Measurements from ENCODE around the gene MRPL38. TPM values are rescaled to one million over a fixed set of nuclear protein-coding genes. Genes with fewer than 3 reads are reported as not detected.
A peak's percentile ranks its signal among the peaks of the same experiment; 100 is the strongest.

The MRPL38 gene
- total RNA-seq, 1 donor from 2014 or later: 115 TPM

DNA sequence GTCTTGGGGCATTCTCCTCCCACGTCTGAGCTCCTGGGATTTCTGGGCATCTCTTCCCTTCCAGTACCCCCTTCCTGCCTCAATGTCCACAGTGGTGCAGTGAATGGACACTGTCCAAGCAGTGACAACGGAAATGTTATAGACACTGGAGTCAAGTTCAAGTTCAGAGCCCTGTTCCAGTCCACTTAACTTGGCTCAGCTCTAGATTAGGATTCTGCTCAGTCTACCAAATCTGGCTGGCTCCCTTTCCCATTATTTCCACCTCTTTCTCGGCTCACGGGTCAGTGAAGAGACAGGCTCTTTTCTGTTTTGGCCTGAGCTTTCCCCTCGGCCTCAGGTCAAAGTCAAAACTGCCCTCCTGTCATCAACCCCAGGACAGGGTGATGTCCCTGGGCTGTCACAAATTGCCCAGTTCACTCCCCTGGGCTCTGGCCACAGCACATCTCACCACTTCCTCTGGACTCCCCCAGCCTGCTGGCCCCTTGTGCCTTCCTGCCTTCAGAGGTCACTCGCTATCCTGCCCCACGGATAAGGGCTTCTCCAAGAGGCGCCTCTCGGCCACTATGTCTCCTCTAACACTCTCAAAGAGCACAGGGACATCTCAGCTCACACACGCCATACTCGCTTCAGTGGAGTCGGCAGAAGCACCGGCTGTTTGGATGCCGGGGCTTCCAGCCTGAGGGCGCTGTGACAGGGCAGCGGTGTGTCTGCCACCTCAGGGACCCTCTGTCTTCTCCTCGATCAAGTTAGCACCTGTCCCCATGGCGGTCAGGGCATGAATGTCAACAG, 17.7 kb upstream of the MRPL38 start:
- intact Hi-C loops (cut with DNase I): no loop called here
- no peak for DNase-seq (ENCODE audit: missing footprints)
- ATAC-seq: no peak

DNA sequence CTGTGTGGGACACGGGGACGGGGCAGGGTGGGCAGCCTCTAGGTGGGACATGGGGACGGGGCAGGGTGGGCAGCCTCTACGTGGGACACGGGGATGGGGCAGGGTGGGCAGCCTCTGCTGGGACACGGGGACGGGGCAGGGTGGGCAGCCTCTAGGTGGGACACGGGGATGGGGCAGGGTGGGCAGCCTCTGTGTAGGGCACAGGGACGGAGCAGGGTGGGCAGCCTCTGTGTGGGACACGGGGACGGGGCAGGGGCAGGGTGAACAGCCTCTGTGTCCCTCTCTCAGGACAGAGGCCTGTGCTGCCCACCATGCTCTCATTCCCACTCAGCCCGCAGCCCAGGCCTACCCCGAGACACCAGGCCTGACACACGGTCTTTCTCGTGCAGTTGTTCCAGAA, 16.9 kb upstream of the MRPL38 start:
- DNase-seq (ENCODE audit: missing footprints) (no peak), ATAC-seq (no peak)
- intact Hi-C loops (cut with DNase I): no loop called here

DNA sequence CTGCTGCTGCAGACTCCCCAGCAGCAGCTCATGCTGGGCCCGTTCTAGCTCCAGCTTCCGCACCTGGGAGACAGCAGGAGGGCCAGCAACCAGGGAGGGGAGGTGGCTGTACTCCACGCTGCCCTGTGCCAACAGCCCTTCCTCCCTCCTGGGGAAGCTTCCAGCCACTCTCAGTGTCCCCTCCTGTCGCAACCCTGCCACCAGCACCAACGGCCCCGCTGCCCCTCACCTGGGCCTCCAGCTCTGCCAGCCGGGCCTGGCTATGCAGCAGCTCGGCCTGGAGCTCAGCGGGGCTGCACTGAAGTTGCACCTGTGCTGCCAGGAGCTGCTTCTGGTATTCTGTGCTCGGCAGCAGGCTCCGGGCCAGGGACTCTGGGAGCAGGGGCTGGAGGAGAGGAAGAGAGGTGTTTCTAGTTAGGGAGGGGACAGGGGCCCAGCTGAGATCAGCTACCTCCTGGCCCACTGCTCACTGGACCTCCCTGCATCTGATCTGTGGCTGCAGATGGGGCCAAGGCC, 15.4 kb upstream of the MRPL38 start:
- intact Hi-C loops (cut with DNase I): no loop called here
- ATAC-seq (no peak), DNase-seq (ENCODE audit: missing footprints) (no peak)

DNA sequence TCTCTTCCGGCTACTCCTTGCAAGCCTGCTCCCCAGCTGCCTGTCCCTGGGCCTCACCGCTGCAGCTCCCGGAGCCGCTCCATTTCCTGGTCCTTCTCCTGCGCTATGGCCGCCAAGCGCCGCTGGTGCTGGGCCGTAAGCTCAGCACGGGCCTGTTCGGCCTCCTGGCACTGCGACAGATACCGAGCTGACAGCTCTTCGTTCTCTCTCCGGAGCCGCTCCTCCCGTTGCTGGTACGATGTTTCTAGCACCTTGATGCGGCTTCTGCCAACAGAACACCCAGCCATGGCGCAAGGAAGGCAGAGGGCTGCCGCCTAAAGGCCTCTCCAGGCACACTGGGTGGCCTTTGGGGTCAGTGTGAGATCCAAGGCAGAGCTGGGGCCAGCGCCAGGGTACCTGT, 14.9 kb upstream of the MRPL38 start:
- DNase-seq (ENCODE audit: missing footprints): peak; percentile 72
- no peak for ATAC-seq
- intact Hi-C loops (cut with DNase I): no loop called here

DNA sequence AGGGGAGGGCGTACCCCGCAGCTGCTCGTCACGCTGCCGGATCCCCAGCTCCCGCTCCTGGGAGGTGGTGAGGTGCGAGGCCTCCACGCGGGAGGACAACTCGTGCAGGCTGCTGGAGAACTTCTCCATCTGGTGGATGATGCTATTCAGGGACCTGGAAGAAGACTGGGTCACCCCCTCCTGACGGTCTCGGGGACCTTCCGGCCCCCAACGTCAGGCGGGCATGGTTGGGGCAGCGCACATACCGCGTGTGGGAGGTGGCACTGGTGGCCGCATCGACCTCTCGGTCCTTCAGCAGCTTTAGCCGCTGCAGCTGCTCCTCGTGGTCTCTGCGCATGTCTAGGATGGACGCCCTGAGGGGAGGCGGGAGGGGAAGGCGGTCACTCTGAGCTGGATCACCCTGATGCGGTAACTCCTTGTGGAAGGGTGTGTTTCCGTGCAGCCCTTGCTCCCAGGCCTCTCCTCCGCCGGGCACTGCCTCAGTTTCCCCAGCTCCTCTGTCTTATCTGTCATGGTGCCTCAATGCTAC, 13.3 kb upstream of the MRPL38 start:
- intact Hi-C loops (cut with DNase I): no loop called here
- ATAC-seq: no peak
- no peak for DNase-seq (ENCODE audit: missing footprints)

DNA sequence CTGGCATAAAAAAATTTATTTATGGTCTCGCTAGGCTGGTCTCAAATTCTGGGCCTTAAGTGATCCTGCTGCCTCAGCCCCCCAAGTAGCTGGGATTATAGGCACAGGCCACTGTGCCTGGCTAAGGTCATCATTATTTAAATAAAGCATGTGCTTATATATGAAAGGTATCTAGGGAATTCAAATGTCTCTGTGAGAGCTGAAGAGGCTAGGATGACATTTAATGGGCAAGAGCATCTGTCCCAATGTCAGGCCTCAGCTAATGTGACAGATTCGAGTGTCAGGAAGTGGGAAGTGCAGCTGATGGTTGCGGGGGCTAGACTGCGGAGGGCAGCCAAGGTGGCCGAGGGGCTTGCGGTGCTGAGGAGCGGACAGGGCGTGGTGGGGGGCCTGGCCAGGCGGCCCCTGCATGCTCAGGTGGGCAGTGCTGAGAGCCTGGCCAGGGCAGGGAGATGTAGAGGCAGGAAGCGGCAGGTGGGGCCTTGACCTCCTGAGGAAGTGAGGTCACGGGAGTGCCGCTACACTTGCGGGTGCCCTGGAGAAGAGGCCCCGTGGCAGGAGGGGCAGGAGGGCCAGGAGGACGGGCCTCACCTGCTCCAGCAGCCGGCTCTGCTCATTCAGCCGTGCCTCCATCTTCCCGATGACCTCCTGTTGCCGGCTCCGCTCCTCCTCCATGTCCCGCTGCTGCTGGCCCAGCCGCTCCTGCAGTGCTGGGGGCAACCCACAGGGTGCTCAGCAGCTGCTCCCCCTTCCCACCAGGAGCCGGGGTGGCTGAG, 12.6 kb upstream of the MRPL38 start:
- intact Hi-C loops (cut with DNase I): no loop called here
- no peak for ATAC-seq
- no peak for DNase-seq (ENCODE audit: missing footprints)

DNA sequence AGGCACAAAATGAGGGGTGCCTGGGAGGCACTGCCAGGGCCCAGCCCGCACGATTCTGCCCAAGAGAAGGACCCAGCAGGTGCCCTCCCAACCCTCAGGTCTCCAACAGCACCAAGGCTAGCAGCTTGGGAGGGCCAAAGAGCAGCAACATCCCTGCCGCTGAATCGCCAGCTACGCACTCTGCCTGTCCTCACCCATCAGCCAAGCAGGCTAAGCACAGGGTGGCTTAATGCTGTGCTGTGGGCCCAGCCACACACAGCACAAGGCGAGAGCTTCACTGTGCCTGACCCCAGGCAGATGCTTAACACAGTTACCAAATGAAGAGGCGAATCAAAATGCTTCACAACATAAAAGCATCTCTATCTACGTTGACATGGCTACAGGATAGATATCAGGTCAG, 10.6 kb upstream of the MRPL38 start:
- ATAC-seq (no peak), DNase-seq (ENCODE audit: missing footprints) (no peak)
- intact Hi-C loops (cut with DNase I): no loop called here

DNA sequence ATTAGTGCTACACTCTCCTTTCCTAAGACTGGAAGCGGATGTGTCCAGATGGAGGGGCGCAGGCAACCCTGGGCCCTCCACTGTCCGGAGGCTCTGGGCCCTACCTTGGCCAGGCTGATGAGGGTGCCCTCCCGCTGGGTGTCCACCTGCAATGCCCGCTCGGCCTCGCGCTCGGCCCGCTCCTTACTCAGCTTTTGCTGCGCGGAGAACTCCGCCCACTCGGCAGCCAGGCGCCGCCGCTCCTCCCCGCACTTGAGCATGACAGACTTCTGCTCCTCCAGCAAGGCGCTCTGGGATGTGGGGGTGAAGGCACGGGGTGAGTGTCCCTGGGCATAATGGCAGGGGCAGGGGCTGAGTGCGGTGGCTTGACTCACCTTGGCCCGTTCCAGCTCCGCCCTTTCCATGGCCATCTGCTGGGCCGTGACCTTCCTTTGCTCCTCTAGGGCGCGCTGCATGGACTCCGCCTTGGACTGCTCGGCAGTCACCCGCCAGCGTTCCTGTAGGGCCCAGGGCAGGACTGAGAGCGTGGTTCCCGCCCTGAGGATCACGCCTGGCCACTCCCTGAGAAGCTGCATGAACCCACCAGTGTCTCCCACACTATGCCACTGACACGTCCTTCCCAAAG, 10.1 kb upstream of the MRPL38 start:
- intact Hi-C loops (cut with DNase I): no loop called here
- DNase-seq (ENCODE audit: missing footprints): no peak
- ATAC-seq: no peak

DNA sequence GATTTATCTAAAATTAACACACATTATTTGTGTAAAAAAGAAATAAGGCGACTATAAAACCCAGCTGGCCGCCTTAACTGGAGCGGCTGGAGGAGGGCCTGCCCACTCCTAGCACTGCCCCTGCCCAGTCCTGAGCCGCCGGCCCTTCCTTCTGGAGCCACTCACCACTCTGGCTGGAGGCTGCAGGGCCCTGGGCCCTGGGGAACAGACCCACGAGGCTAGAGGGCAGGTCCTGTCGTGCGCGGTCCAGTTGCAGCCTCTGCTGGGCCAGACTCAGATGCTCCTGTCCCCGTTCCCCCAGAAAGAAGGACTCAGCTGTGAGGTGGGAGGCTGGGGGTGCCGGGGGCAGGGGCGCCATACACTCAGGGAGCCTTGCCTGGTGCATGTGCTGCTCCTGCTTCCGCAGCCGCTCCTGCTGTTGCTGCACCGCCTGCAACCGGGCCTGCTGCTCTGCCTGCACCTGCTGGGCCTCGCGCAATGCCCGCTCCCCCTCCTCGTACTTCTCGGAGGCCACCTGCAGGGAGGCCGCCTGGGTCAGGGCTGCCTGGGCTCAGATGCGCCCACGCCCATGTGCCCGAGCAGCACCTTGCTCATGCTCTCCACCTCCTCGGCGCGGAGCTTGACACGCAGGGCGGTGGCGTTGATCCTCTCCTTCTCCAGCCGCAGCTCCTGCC, 9.0 kb upstream of the MRPL38 start:
- no peak for DNase-seq (ENCODE audit: missing footprints)
- intact Hi-C loops (cut with DNase I): no loop called here
- ATAC-seq: no peak

DNA sequence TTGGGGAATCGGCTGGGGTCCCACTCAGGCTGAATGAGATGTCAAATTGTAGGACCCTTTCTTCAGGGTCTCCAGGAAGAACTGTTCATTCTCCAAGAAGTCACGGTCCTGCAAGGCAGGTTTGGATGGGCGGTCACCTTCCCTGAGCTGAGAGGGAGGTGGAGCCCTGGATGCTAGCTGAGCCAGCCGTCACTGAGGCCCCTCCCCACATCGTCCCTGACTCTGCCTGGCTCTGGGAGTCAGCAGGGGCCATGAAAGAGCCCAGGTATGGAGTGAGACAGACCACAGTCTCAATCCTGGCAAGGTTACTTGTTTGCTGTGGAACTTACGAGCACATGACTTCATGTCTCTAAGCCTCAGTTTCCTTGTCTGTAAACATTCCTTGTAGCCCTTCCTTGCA, 6.0 kb upstream of the MRPL38 start:
- ATAC-seq: no peak
- DNase-seq (ENCODE audit: missing footprints): no peak
- intact Hi-C loops (cut with DNase I): no loop called here

DNA sequence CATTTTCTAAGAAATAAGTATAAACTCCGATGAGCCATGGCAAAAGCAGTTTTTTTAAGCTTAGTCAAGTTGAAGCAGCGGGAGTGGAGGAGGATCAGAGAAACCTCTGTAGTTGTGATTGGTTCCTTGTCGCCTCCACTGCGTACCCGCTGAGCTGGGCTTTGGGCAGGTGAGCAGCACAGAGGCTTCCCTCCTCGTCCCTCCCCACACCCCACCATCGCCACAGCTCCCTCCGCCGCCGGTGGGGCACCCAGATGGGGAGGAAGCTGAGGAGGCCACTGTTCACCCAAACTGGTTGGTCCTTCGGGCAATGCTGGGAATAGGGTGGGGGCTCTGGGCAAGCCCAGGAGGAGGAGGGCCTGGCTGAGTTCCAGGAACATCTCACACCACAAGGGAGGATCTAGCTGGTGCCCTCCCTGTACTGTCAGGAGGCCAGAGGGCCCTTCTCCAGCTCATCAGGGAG, 5.2 kb upstream of the MRPL38 start:
- DNase-seq (ENCODE audit: missing footprints) (no peak), ATAC-seq (peak; percentile 14)
- intact Hi-C loops (cut with DNase I): no loop called here

DNA sequence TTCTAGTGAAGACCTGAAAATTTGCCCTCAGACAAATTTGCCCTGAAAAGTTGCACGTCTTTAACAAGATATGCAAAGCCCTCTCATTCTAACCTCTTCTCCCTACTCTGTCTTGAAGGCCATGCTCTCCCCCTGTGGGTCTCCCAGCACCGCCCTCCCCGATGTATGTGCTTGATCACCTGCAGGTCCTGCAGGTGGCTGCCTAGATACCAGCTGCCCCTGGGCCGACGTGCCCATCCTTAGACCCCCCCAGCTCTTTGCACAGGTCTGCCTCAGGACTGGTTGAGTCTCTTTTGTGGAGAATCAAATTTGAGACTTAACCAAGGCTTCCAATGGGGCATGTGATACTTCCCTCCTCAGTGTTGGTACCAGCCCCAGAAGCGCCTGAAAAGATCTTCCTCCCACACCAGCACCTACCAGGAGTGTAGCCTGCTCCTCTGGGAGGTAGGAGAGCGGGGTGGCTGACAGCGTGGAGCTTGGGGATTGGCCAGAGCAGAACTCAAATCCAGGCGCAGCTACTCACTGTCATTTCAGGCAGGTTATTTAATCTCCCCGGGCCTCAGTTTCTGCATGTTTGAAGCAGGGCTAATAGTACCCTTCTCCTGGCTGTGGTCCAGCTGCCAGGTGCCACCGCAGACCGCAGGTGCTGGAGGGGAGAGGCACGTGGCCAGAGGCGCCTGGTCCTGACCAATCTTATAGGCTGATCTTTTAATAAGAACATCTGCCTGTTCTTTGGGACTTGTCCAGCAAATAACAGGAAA, 4.5 kb upstream of the MRPL38 start:
- intact Hi-C loops (cut with DNase I): no loop called here
- ATAC-seq (no peak), DNase-seq (ENCODE audit: missing footprints) (no peak)

DNA sequence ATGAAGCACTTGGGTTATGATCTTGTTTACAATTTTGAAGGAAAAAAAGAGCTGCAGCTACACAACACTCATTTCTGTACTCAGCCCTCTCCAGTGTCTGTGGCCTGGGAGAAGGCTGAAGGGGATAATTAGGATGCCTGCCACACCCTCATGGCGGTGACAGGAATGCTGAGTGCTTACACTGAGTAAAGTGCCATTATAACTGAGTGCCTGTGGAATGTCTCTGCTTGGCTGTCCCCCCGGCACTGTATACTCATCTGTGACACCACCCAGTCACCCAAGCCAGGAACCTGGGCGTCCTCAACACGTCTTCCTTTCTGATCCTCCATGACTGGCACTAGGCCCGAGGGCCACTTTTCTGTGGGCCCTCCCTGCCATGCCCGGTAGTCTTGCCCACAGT, 3.5 kb upstream of the MRPL38 start:
- ATAC-seq (peak; percentile 74), DNase-seq (ENCODE audit: missing footprints) (peak; percentile 84)
- intact Hi-C loops (cut with DNase I): no loop called here

DNA sequence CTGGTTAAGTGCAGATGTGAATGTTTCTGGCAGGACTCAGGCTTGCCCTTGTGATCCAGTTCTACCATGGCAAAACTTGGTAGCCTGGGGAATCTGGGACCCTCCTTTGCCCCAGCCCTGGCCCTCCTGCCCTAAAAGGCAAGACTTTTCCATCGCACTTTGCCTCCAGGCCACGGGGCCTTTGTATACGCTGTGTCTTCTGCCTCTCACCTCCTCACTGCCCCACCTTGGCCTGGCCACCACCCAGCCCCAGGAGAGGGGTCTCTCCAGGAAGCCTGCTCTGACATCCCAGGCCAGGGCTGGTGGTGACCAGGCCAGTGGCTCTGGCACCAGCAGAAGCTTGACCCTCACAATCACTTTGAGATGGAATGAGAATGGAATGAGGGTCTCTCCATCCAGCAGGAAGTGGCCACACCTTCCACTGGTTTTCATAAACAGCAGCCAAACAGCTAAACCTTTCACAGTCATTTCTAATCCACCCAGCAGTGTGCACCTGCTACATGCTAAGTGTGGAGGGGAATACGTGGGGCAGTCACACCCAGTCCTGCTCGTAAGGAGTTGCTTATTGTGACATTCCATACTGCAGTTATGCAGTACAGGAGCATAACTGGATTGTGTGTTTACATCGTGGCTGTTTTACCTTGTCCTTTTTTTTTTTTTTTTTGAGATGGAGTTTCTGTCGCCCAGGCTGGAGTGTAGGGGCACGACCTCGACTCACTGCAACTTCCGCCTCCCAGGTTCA, 1.6 kb upstream of the MRPL38 start:
- intact Hi-C loops (cut with DNase I): no loop called here
- no peak for DNase-seq (ENCODE audit: missing footprints)

DNA sequence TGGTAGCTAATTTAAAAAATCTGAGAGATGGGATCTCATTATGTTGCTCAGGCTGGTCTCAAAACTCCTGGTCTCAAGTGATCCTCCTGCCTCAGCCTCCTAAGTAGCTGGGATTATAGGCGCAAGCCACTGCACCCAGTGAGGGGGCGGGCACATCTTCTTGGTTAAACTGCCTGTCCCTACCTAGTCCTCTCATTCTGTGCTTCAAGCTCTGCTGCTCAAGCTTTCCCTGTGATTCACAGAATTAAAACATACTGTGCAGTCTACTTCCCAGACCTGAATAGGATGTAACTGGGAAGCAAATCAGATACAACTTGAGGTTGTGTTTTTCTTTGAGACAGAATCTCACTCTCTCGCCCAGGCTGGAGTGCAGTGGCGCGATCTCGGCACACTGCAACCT, 2.3 kb downstream of the MRPL38 start:
- ATAC-seq (no peak), DNase-seq (ENCODE audit: missing footprints) (no peak)
- intact Hi-C loops (cut with DNase I): no loop called here

More for the DNA sequence above, 1.6 kb upstream of the MRPL38 start:
- no peak for ATAC-seq

DNA sequence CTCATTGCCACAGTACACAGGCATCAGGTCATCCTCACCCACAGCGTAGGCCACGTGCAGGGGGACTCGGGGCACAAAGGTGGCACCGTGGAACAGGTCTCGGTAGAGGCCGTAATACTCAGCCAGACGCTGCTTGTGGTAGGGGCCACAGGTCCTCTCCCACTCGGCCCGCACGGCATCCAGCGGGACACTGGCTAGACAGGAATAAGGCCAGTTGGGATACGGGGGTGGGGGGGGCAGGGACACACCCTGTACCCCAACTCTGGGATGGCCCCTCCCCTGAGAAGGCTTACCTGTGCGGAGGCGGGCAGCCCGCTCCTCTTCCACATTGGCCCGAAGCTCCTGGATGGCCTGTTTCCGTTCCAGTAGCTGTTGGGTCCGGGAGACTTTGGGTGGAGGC, 3.0 kb downstream of the MRPL38 start:
- intact Hi-C loops (cut with DNase I): no loop called here
- ATAC-seq (no peak), DNase-seq (ENCODE audit: missing footprints) (no peak)

DNA sequence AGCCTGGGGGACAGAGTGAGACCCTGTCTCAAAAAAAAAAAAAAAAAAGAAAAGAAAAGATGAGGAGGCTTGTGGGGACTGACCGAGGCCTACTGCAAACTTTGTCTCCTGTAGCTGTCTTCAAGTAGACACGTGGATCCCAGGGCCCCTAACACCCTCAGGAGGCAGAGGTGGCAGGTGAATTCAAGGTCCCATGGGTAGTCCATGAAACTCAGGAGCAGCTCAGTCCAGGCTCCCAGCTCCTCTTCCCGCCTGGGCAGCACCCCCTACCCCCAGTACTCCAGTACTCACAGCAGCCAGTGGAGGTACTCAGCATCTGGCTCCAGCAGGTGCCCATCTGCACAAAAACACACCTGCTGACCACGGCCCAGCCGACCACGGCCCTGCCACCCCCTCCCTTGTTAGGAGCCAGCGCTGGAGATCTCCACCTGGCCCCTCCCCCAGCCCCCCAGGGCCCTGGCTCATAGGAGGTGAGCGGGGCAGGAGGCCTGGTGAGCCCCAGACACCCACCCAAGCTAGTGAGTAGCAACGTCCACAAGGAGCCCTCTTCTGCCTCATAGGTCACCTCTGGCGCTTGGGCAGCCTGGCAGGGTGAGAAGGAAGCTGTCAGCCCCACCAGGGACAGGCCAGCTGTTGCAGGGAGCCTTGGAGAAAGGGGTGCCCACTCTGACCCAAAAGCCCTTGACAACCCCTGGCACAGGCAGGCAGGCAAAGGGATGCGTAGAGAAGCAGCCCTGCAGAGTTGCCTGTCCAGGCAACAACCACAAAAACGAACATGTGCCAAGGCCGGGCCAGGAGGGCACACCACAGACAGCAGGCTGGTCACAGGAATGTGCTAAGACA, 3.8 kb downstream of the MRPL38 start:
- ATAC-seq (no peak), DNase-seq (ENCODE audit: missing footprints) (no peak)
- intact Hi-C loops (cut with DNase I): no loop called here

Data from Right ventricle myocardium inferior (tissue), 1 donor.